ENCODE measurements around the gene SRGN.

GRCh38 chr10:69078311-69078710, 9.6 kb upstream of the SRGN start:
- TF ChIP-seq CTCF (IDR thresholded peaks at IDR 0.05; ENCODE audit: low read length) (no peak), EZH2phosphoT487 (IDR thresholded peaks at IDR 0.05; ENCODE audit: low read length) (no peak)
